ENCODE results near the gene NEDD4L.

The NEDD4L gene

GRCh38 chr18:58096658-58097057 lies 52.6 kb downstream of the NEDD4L start:
- DNase-seq, result no peak

- DNase-seq, result no peak
These were observed 53.3 kb downstream of the NEDD4L start for GRCh38 chr18:58097121-58097906.

- DNase-seq, result no peak
These were observed 53.8 kb downstream of the NEDD4L start for GRCh38 chr18:58097907-58098166.

- no peak for DNase-seq
These were observed 54.7 kb downstream of the NEDD4L start for GRCh38 chr18:58098706-58099105.

- no peak for DNase-seq
These were observed 56.1 kb downstream of the NEDD4L start for GRCh38 chr18:58100154-58100553.

- DNase-seq, result no peak
These were observed 57.3 kb downstream of the NEDD4L start for GRCh38 chr18:58101291-58101794.

GRCh38 chr18:58102018-58102417 lies 58.0 kb downstream of the NEDD4L start:
- DNase-seq, result no peak

- no peak for DNase-seq
These were observed 58.8 kb downstream of the NEDD4L start for GRCh38 chr18:58102875-58103274.

GRCh38 chr18:58103339-58103985 lies 59.4 kb downstream of the NEDD4L start:
- no peak for DNase-seq

- DNase-seq, result no peak
These were observed 60.1 kb downstream of the NEDD4L start for GRCh38 chr18:58104096-58104495.

- DNase-seq, result no peak
These were observed 61.3 kb downstream of the NEDD4L start for GRCh38 chr18:58105206-58105887.

- DNase-seq, result no peak
These were observed 61.8 kb downstream of the NEDD4L start for GRCh38 chr18:58105888-58106260.

- no peak for DNase-seq
These were observed 62.5 kb downstream of the NEDD4L start for GRCh38 chr18:58106289-58107070.

GRCh38 chr18:58109256-58109655 lies 65.2 kb downstream of the NEDD4L start:
- no peak for DNase-seq

GRCh38 chr18:58110398-58110797 lies 66.4 kb downstream of the NEDD4L start:
- DNase-seq, result no peak

- no peak for DNase-seq
These were observed 68.1 kb downstream of the NEDD4L start for GRCh38 chr18:58112174-58112573.

GRCh38 chr18:58113337-58113736 lies 69.3 kb downstream of the NEDD4L start:
- no peak for DNase-seq

GRCh38 chr18:58114766-58115165 lies 70.7 kb downstream of the NEDD4L start:
- no peak for DNase-seq

- no peak for DNase-seq
These were observed 72.8 kb downstream of the NEDD4L start for GRCh38 chr18:58116818-58117217.

- DNase-seq, result no peak
These were observed 73.9 kb downstream of the NEDD4L start for GRCh38 chr18:58117786-58118403.

- DNase-seq, result no peak
These were observed 74.5 kb downstream of the NEDD4L start for GRCh38 chr18:58118536-58118935.

GRCh38 chr18:58119819-58120218 lies 75.8 kb downstream of the NEDD4L start:
- DNase-seq, result no peak

- DNase-seq, result no peak
These were observed 80.4 kb downstream of the NEDD4L start for GRCh38 chr18:58124475-58124874.

Measured in GF-D8 (cell line).